HG03039 (cell line): ENCODE data around the gene MSANTD2.

Experiments
- ATAC-seq: cut with Tn5 transposase; IDR thresholded peaks from one replicate; pipeline ENCODE4 v1.9.1; 2021; ENCODE audit warnings: mild to moderate bottlenecking, moderate library complexity; ENCODE audit not compliant: unreplicated experiment

The MSANTD2 gene

DNA sequence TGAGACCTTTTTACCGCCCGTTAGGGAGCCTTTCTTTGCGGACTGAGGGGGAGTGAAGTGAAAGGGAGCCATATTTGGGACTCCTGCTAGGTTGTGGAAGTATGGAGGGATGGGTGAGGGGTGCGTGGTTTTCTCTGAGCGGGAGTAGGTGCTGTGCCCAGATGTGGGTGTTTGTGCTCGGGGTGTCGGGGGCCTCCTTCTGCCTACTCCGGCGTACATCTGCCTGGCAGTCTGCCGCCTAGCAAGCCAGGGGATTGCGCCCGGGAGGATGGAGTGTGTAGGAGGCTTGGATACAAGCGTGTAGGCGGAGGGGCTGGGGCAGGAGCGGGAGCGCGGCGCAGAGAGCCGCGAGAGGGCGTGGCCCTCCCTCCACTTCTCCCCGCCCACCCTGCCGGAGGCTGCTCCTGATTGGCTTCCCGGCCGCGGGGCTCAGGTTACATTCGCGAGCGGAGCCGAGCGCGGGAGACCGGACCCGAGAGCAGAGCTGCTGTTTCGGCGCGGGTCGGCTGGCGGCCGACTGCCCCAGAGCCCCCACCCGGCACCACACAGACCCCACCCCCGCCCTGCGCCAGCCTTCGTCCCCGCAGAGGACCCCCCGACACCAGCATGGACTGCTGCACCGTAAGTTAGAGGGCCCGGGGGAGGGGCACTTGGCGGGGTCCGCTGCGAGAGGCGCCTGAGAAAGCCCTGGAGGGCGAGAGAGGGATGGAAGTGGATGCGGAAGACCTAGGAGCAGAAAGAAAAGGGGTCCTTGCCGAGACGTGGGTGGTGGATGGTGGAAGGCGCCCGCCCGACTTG lies 60.5 kb downstream of the MSANTD2 start, which contains the start of gene NRGN:
Gene NRGN (plus strand): TSS at position 464 of the 798 bp plus-strand sequence. CDS start 143 bp downstream, at position 607.
- peak; percentile 93 for ATAC-seq

DNA sequence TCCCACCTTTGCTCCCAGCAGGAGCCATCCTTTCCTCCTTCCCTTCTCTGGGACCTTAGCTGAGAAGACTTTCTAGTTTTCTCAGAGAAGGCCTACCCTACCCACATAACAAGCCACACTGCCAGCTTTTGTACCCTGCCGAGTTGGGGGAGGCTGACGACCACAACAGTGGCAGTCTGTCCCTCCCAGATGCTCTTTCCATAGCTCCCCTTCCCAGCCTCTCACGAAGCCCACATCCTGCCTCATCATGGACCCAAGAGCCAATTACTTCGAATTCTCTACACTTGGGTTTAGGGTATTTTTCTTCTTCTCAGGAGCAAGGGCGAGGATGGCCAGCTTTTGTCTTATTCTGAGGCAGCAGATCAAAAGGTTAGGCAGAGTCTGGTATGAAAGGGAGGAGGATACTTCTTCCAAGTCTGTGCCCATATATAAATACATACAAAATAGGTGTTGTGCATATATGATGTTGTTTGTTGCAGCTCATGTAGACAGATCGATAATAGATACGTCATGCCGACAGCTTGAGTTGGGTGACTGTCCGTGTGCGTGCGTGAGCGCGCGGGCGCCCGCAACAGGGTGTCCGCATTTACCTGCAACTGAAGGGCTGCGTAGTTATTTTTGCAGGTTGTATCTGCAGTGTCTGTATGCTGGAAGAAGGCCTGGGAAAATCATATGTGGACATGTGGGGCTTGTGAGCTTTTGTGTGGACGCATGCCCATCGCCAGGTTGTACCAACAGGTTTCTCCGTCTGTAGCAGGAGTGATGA lies 61.3 kb downstream of the MSANTD2 start:
- no peak for ATAC-seq

DNA sequence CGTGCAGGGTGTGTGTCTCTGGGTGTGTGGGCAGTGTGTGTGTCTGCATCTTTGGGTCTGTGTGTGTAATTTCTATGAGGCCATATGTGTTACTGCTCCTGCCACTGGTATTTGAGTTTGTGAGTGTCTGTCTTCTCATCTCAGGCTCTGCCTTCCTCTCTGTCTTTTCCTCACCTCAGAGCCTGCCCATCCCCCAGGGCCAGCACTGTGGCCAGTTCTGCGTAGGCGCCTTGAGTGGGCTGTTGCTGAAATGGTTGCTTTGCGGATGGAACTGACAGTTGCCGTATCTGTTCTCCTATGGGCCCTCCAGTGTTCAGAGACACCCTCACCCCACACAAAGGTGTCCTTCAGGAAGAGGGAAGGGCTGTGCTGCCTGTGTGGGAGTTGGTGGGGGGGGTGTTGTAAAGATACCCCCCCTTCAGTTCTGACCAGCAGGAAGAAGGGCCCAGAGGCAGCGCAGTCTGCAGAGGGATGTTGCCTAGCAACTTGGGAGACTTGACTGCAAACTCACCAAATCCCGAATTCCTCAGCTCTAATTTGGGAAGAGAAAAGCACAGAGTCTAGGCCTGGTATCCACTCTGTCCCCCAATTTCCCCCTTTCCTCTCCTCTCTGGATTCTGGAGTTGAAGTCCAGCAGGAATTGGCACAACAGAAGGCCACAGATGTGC lies 62.4 kb downstream of the MSANTD2 start:
- no peak for ATAC-seq

DNA sequence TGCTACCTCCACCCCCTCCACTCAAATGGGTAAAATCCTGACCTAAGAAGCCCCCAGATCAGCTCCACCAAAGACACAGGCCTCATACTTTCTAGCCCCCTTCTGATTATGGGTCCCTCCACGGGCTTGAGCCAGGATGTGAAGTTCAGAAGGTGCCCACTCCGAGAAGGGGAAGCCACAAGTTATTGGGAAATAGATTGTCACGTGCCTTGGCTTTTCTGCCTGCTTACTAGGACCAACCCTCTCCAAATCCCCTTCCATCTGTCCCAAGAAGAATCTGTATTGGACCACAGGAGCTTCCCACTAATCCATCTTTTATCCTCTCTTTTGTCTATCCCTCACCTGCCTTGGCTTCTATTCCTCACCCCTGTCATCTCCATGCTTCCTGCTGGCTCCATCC lies 63.5 kb downstream of the MSANTD2 start:
- ATAC-seq = no peak

DNA sequence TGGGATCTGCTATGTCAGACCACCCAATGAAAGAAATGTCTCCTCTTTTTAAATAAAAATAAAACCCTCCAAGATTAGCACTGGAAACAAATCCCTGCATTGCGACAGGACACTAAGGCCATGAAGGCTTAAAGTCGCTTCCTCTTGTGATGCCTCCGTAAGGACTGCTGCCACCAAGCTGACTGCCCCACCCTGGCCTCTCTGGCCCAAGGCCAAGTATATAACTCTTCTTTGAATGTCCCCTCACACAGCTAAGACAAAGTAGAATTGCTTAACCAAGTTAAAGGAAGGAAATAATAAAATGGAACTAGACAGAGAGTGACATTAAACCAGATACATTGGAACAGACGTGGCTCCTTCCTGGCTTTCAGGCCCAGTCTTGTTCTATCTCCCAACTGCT lies 68.0 kb downstream of the MSANTD2 start:
- ATAC-seq = no peak

DNA sequence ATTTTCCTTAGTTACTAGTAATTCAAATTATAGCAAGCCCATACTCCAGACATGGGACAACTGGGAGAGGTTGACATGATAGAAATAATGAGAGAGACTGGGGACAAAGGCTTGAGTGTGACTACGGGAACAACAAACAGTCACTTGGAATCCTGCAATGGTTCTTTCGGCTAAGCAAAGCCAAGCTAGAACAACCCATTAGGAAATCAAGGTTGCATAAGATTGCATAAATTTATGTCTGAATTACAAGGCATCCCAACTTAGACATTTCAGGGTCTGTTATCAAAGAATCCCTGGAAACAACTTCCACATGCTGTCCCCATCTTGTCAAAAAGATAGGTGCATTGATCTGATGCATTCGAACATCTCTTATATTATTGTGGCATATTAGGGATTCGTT lies 70.6 kb downstream of the MSANTD2 start:
- no peak for ATAC-seq

DNA sequence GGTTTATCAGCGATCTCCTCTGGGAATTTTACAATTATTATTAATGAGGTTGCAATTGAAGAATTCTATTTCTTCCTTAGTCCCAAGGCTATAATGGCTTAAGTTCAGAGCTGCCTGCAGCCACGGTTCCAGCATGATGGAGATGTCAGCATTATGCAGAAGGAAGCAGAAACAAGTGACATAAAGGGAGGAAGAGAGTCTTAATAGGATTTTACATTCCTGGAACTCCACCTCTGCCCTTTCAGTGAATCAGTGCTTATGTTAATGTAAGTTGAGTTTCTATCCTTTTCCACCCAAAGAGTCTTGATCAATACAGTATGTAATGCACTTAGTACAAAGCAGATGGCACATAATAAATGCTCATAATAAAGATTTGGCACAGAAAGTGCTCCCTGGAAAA lies 72.1 kb downstream of the MSANTD2 start:
- ATAC-seq = no peak

DNA sequence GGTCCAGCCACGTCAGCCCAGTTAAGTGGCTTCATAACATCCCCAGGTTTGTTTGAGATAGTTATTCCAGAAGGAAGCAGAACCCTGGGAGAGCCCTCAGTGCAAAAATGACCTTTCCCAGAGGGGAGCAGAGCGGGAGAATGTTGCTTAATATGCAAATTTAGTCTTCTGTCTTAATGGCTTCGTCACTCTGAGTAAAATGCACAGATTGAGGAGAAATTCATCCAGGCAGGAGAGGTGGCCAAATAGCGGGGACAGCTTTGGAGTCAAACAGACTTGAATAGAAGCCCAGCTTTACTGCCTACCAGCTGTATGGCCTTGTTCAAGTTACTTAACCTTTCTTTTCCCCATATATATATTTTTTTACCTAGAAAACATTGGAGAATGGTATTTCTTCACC lies 72.7 kb downstream of the MSANTD2 start:
- ATAC-seq = no peak

DNA sequence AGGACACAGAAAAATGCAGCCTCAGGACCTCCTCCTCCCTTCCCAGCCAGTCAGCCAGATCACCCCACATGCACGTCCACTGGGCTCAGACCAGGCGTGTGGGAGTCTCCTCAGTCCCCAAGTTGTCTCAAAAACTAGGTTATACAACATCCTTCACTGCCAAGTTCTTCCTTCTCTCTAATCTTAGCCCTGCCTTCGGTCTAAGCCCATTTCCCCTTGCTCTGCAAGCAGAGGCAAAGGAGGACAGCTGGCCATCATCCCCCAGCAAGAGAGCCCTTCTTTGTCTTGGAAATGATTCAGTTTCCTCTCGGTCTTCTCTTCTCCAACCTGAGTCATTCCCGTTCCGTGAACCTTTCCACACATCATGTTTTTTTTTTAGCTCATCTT lies 74.5 kb downstream of the MSANTD2 start:
- no peak for ATAC-seq

DNA sequence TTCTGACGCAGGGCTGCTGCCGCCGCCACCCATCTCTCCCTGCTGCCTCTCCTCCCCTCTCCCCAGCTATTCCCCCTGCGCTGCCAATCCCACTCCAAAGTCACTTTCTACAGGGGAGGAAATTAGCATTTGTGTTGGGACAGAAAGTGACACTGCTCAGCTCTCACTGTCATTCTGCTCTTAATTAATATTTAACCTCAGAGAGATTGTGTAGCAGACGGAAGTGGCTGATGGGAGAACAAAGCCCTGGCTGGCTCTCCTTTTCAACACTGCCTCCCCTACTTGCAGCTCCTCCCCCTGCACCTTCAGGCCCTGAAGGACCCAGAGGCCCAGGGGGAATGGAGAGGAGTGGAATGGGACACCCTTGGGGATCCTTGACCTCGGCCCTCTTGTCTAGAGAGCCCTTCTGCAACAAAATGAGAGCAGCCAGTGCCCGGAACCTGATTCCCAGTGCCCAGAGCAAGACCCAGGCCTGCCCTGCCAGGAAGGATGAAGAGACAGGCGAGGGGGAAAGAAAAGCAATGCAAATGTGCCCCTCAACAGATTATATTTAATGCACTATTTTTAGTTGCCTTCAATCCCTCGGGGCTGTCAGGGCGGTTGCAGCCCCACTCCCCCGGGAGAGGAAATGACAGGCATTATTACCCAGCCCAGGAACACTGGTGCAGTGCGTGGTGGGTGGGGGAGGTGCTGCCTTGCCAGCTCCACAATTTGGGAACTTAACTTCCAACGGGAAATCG lies 75.1 kb downstream of the MSANTD2 start:
- peak; percentile 68 for ATAC-seq

DNA sequence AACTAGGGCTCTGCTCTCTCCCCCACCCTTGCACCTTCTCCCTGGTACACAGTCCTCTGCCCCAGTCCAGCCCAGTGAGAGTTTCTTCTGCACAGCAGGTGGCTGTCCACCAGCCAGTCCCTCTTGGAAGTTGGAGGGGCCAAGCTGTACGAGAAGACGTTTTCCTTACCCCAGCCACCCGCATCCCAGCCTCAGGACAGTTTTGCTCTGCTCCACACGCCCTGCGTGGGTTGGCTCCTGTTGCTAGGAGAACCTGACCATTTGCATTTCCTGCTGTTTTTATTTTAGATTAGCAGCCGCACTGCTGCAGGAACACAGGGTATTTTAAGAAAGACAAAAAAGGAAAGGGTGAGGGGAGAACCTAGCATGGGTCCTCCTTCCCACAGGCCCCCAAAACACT lies 78.0 kb downstream of the MSANTD2 start:
- ATAC-seq = no peak

DNA sequence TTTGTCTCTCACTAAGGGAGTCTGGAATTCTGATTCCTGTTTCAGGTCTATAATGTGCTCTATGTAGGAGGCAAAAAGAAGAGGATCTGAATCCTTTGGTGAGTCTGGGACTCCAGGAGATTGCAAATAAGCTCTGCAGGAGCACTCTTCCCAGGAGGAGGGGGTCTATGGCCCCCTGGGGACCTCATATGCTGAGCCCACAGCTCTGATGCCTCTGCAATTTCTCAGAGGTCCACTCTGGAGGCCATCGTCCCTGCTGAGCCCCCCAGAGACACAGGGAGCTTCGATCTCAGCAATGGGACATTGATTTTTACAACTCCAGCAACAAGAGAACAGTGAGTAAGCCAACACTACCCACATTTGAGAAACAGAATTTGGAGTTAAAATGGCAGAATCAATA lies 80.7 kb downstream of the MSANTD2 start:
- no peak for ATAC-seq

DNA sequence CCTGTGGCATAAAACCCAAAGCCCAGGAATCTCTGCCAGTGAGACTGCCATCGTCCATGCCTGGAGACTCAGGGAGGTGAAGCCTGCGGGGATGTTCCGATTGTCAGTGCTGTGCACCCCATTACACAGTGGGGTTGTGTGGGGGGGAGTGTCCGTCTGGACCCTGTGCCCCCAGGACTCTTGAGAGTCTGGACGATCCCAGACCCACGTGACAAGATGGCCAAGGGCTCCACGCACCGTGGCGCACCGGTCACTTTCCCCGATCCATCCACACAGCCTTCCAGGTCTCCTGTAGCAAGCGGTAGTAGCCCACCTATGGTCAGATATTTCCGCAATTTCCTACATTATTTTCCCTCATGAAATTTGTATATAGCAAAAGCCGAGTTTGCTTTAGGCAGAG lies 81.4 kb downstream of the MSANTD2 start:
- ATAC-seq = no peak

DNA sequence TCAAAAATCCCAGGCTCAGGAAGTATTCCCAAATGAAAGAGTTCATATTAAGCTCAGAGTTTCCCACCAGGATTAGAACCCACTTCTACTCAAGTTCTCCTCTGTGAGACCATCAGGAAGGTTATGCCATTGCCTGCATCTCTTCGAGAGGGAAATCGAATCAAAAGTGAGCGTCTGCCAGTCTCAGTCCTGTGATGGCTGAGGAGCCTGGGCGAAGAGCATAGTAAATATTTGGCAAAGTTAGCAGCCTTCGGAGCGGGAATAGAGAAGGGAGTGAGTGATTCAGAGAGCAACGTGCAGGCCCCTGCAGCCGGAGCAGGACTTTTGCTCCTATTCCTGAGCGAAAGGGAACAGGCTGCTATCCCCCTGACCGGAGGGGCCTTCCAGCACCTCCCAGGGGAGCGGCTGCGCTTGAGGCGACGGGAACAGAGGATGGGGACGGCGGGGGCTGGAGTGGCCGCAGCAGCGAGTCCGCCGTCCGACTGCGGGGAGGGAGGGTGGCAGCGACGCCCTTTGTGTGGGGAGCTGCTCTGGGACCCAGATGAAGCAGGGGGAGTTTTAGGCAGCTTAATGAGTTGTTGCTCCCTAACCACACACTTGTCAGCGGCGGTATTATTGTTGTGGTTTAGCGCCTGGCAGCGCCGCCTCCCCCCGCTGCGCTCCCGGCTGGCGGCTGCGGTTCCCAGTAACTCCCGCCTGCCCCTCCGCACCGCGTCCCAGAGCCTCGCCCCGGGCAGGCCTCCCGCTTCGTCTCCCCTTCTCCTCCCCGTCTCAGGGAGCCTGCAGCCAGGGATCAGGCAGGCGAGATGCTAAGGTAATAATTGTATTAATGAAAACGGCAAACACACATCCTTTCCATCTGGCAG lies 82.2 kb downstream of the MSANTD2 start:
- no peak for ATAC-seq

DNA sequence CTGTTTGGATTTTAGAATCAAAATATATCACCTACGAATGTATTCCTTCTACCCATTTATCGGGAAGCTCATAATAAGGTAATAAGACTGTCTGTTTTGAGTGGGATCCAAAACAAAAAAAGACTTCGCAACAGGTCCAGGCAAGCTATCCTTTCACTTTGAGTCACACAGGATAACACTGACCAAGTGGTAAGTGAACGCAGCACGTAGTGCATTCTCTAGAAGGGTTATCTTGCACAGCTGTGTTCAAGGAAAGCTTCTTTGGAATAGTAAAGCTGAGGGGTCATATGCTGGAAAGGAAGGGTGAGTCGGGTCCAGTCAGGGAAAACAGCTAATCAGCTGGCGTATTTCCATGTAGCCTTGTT lies 82.8 kb downstream of the MSANTD2 start:
- ATAC-seq = no peak

DNA sequence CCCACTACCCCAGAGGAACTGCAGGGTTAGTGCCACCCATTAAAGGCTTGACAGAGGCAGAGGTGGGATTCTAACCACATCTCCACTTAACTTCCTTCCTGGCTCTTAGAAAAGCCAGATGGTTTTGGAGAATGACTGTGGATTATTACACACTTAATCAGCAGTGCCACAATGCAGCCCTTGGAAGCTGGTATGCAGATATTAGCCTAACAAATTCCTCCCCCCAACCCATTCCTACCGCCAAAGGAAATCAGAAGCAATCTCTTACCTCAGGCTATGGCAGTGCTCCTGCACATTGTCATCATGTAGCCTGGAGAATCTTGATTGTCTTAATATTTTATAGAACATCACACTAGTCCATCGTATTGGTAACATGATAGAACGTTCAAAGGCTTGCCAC lies 83.6 kb downstream of the MSANTD2 start:
- no peak for ATAC-seq
